ENCODE data around the gene OR4F15.
"Not testable (repeated sequence)": the region's sequence is repeated elsewhere in the genome, so short reads cannot be mapped to it uniquely, and the experiment has no call there.

- not testable (repeated sequence) for TF ChIP-seq POLR2AphosphoS5 (IDR thresholded peaks at IDR 0.05; ENCODE audit: borderline replicate concordance, low read depth, low read length); EZH2 (IDR thresholded peaks at IDR 0.05); FOXP2 (optimal IDR thresholded peaks at IDR 0.05; ENCODE audit: control extremely low read depth, extremely low read length, insufficient read depth)
Observed at GRCh38 chr15:101788503-101789269, 23.3 kb upstream of the OR4F15 start.

Data from SK-N-MC (cell line).